ENCODE results near the gene ZNF516.

GRCh38 chr18:76383636-76384035, 111.4 kb downstream of the ZNF516 start:
- TF ChIP-seq POLR2A (IDR thresholded peaks at IDR 0.05), result no peak
- no peak for TF ChIP-seq CTCF (IDR thresholded peaks at IDR 0.05)
